ENCODE data around the gene RPTOR.

Gene RPTOR

GRCh38 chr17:80855196-80855947, 310.7 kb downstream of the RPTOR start:
- DNase-seq: no peak

DNA sequence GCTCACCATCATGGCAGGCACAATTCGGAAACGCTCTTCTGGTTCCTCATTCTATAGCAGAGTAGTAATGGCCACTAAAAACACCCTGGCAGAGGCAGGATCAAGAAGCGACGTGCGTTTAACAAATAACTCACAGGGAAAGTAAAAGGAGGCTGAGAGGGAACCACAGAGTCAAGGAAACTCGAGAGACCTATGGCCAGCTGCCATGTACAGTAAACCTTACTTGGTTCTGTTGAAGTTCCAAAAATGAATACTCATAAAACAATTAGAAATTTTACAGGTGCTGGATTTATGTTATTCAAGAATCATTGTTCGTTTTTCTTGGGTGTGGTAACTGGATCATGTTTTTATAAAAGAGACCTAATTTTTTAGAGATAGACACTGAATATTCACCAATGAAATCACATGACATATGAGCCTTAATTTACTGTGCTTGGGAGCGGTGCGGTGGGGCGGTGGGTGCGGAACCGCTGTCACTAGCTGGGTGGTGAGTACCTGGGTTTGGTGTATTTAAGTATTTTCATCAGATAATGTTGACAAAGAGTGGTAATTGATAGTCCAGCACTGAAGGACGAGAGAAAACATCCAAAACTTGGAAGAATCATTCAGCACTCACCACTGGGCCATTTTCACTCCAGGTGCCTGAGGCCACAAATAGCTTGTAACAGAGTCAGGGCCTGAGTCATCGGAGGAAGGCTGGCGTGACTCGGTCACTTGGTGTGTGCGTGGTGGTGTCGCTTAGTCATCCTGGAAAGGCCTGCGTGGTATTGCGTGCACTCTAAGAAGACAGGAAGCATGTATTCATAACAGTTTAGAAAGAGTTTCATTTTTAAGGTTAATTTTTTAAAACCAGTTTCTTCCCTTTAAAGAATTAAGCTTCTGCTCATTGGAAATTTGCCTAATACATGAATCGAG, 311.6 kb downstream of the RPTOR start:
- peak in 1 of 56 donors; percentile 9 for DNase-seq

DNA sequence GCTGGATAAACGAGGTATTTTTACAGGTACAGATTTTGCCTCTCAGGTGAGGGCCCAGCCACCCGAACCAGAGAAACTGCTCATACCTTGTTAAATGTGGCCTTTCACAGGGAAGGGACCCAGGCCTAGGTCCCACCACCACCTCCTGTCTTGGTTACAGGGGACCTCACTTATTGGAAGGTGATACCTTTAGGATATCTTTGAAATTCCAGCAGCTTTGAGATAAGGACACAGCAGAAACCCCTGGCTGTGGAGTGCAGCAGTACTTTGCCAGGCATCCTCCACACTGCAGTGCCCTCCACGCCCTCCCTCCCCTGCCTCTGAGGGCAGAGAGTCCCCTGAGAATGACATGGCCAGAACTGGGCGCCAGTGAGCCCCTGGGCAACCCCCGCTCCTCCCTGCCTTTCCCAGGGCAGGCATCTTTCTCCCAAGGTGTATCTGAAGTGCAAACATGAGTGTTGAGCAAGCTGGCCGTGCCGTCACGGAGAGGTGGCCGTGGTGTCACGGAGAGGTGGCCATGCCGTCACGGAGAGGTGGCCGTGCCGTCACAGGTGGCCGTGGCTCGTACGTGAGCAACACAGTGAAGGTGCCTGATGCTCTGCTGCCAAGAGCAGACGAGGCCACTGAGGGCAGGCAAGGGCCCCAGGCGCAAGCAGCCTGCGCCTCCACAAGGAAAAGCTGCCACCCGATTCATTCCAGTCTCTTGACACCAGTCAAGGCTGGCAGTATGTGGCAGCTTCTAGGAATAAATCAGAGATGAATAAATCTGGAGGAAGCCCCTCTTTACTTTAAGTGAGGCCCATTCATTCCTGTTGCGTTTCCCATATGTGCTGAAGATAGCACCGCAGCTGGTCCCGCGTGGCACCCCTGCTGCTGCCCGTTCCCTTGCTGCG, 312.5 kb downstream of the RPTOR start:
- DNase-seq: no peak

DNA sequence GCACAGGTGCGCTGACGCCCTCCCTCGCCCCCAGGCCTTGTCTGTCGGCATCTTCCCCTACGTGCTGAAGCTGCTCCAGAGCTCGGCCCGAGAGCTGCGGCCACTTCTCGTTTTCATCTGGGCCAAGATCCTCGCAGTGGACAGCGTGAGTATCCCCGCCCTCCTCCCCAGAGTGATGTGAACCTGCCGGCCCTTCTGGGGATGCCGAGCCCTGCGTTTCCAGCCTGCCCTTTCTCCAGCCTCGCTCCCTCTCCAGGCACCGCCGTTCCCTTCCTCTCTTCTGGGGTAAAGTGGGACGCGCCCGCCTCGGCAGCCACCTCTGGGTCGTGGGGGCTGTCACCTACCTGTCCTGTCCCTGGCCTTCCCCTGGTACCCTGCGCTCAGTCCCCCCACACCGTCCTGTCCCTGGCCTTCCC, 313.1 kb downstream of the RPTOR start:
- DNase-seq: no peak

DNA sequence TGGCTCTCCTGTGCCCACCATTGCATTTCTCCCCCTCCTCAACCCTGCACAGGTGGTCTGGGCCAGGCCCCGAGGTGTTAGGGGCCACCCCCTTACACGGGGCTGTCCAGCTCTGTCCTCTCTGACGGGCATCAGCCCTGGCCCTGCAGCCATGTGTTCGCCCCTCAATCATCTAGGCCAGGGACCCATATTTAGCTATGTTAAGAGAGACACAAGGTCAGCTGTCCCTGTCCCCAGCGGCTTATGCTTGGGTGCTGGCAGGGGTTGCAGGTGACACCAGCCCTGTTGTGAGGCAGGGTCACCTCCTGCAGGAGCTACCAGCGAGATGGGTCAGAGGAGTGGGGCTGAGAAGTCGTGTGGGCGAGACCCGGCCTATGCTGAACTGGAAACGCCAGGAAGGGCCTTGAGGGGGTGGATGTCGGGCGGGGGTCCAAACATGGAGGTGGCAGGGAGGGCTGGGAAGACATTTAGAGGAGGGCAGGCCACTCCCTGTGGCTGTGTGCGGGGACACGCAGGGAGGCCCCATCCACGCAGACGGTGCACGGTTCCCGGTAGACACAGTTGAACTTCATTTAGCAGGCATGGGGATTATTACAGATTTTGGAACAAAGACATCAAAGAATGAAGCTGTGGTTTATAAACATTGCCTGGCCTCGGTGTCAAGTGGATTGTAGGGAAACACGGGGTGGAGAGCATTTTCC, 313.8 kb downstream of the RPTOR start:
- no peak for DNase-seq

DNA sequence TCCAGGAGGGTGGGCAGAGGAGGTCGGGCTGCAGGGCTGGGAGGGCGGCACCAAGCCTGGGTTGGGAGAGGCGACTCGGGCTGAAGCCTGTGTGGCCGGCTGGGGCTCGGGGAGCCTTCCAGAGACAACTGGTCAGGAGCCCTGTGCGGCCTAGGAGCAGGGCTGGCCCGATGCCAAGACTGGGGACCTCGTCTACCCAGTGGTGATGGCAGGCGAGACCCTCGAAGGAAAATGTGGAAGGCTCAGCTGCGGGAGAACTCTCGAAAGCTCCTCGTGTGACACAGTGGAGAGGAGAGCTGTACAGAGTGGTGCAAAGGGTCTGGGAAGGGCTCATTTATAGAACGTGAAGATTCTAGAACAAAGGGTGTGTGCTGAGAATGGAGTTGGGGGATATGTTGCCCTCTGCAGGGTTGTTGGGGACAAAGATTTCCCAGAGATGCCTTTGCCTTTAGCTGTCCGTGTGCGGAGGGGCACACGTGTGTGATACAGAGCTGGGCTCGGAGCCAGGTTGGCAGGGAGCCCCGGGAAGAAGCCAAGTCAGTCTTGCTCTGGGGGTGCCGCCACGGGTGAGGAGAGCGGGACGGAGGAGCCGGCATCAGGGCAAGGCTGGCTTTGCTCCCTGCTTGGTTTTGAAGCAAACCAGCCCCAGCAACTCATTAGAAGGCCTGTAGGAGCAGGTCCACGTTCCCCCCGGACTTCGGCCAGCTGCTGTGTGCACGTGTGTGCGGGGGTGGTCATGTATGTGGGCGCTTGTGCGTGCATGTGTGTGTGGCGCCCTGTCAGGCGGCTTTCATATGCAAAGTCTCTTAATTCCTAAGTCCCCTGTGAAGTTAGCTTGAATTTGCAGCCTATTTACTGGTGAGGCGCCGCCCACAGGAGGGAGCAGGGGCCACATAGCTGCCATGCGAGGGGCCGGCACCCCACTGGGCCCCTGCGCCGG, 314.6 kb downstream of the RPTOR start:
- DNase-seq: peak in 43 of 56 donors; percentile 15 to 95 (median 55)

GRCh38 chr17:80860101-80860671, 315.5 kb downstream of the RPTOR start:
- DNase-seq: no peak

DNA sequence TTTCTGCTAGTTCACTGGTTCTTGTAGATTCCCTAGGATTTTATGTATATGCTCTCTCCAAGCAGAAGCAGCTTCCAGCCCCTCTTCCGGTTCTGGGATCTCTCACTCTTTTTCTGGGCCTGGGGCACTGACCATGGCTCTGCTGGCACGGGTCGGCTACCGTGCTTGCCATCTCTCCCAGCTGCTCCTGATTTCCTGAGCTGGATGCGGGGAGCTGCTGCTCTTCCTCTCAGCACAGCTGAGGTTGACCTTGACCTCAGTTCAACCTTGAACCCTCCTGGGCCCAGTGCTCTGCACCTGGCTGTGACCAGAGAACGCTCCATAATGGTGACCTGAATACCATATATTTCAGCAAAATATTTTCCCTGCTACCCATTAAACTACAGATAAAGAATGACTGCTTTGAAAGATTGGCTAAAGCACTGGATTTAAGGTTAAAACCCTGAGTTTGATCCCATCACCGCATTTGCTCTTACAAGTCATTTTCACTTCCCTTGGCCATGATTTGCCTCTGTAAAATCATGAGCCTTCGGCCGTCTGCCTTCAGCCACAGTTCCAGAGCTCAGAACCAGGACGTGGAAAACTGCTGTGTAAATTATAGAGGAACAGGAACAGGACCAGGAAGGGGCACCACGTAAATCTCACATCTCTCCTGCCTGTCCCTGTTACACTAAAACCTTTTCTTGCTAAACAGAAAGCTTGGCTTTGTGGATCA, 316.2 kb downstream of the RPTOR start:
- no peak for DNase-seq

DNA sequence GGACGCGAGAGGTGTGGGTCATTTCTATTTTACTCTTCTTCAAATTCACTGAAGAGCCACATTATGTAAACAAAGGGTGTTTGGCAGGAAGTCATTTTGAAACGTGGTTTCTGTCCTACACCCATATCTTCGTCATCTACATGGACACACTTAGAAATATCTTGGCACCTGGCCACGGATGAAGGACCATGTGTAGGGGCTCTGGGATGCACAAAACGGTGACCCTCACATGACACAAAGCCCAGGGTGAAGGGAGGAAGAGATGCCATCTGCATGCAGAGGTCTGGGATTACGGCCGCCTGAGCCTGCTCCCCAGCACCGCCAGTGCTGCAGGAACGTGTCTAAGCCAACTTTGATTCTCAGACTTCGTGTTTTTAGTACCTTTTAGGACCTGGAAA, 316.8 kb downstream of the RPTOR start:
- no peak for DNase-seq

DNA sequence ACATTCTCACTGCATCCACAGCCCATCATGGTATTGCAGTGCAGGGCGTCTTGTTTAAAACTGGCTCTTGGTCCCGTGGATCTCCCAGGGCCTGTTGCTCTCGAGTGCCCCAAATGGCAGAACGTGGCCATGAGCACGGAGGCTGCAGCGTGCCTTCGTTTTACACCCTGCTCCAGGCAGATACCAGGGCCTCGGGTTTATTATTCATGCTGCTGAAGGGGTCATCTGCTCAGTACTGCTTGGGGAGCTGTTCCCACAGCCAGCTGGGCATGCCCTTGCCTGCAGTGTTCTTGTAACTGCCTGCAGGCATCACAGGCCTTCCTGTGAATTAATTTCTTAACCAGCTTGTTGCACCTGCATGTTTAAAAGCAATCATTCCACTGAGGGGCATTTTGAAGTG, 317.3 kb downstream of the RPTOR start:
- peak in 34 of 56 donors; percentile 11 to 71 (median 34) for DNase-seq

- no peak for DNase-seq
Measured at GRCh38 chr17:80862481-80862961, 317.9 kb downstream of the RPTOR start.

GRCh38 chr17:80862978-80863377, 318.3 kb downstream of the RPTOR start:
- no peak for DNase-seq

DNA sequence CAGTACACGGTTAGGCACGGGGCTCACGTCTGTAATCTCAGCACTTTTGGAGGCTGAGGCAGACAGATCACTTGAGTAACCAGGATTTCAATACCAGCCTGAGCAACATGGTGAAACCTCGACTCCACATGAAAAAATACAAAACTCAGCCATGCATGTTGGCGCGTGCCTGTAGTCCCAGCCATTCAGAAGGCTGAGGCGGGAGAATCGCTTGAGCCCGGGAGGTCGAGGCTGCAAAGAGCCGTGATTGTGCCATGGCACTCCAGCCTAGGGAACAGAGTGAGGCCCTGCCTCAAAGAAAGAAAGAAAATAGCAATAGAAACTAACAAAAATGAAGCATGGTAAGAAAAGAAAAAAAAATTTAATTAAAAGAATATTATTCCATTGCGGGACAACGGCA, 319.0 kb downstream of the RPTOR start:
- no peak for DNase-seq

DNA sequence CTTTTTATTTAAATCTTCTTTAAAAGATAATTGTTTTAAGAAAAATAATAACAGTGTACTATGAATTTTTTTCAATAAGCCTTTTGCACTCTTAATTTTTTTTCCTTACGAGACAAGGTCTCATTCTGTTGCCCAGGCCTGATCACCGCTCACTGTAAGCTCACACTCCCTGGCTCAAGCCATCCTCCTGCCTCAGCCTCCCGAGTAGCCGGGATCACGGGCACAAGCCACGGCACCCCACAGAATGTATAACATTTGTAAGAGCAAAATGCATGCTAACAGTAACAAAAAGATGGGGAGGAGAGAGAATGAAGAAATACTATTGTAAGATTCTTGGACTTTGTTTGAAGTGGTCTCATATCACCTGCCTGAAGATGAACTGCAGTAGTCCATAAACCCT, 320.1 kb downstream of the RPTOR start:
- no peak for DNase-seq

- peak in 33 of 56 donors; percentile 11 to 79 (median 41) for DNase-seq
Measured at GRCh38 chr17:80866050-80866793, 321.6 kb downstream of the RPTOR start.

DNA sequence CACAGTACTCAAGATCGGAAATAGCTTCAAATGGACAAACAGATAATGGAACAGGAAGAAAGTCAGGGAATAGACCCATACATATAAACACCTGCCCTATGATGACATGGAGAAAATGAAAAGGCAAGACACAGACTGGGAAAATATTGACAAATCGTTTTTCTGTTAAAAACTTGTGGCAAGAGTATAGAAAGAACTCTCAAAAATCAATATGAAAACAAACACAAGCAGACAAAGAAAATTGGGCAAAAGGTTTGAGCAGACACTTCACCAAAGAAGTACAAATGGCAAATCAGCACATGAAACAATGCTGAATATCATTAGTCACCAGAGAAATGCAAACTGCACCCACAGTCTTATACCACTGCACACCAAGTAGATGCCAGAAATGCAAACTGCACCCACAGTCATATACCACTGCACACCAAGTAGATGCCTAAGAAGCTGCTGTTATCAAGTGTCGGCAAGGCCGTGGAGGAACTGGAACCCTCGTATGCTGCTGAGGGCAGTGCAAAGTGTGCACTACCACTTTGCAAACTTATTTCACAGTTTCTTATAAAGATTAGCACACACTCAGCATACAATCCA, 323.5 kb downstream of the RPTOR start:
- no peak for DNase-seq

GRCh38 chr17:80869481-80870145, 325.0 kb downstream of the RPTOR start:
- no peak for DNase-seq
